Retinal pigment epithelial cell (primary cell): ENCODE measurements around the gene UQCRFS1.

Experiments used
- DNase-seq: peaks from one replicate; pipeline ENCODE4 v3.0.0-alpha.2; 2010; ENCODE audit warnings: low read depth
- H3K4me3 ChIP-seq: 2 replicates; pipeline ENCODE4 v1.5.1; 2011; ENCODE audit warnings: mild to moderate bottlenecking, low read length, control low read depth, moderate library complexity
- TF ChIP-seq, protein P1 (sequence below): conservative IDR thresholded peaks from 2 replicates; pipeline ENCODE4 v1.5.1; 2011; ENCODE audit warnings: low read depth, low read length, control low read depth, inconsistent platforms

UQCRFS1 gene

DNA sequence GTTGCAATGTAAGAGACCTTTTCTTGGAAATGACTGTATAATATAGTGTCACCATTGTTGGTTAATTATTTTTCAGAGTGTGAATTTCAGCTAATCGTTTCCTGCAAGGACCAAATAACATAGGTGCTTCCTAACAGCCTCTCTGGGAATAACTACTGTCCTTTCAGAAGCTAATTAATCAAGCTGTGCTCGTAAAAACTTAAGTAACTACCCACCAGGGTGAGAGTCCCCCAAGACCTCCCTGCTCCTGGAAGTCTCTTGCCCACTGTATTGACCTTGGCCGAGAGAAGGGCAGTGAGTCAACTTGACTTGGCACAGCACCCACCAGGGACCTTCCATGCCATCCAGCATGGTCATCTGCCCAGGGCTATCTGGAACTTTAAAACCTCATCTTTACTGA, 50.3 kb downstream of the UQCRFS1 start:
- TF ChIP-seq, protein P1, sequence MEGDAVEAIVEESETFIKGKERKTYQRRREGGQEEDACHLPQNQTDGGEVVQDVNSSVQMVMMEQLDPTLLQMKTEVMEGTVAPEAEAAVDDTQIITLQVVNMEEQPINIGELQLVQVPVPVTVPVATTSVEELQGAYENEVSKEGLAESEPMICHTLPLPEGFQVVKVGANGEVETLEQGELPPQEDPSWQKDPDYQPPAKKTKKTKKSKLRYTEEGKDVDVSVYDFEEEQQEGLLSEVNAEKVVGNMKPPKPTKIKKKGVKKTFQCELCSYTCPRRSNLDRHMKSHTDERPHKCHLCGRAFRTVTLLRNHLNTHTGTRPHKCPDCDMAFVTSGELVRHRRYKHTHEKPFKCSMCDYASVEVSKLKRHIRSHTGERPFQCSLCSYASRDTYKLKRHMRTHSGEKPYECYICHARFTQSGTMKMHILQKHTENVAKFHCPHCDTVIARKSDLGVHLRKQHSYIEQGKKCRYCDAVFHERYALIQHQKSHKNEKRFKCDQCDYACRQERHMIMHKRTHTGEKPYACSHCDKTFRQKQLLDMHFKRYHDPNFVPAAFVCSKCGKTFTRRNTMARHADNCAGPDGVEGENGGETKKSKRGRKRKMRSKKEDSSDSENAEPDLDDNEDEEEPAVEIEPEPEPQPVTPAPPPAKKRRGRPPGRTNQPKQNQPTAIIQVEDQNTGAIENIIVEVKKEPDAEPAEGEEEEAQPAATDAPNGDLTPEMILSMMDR: no peak
- H3K4me3 ChIP-seq: no peak overlapping the region
- no peak for DNase-seq

DNA sequence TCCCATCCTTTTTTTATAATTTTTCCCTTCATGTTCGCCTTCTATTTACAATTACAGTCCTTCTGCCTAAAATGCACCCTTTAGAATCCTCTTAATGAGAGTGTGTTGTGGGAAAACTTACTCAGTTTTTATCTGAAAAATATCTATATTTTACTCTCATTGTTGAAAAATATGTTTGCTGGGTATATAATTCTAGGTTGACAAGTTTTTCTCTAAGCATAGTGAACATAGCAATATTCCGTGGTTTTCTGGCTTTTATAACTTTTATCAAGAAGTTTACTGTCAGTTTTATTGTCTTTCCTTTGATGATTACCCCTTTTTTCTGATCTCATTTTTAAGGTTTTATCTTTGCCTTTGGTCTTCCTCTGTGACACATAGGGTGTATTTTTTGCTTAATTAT, 57.3 kb downstream of the UQCRFS1 start:
- TF ChIP-seq, protein P1: no peak
- DNase-seq: no peak
- no peak overlapping the region for H3K4me3 ChIP-seq
